Bronchial epithelial cell (primary cell): ENCODE data around the gene DISC1. TPM values are rescaled to one million over a fixed set of nuclear protein-coding genes. Genes with fewer than 3 reads are reported as not detected.

Source experiments
- DNase-seq: peaks from one replicate; pipeline ENCODE4 v3.0.0-alpha.2; 2010; ENCODE audit warnings: low read depth
- FAIRE-seq: peaks from 2 replicates; lab custom pipeline; 2011; peaks lifted over from hg19 to GRCh38; lab: Jason Lieb, UNC
- H3K27me3 ChIP-seq: 2 replicates; pipeline ENCODE4 v1.5.1; 2011; ENCODE audit warnings: low read length; ENCODE audit not compliant: control insufficient read depth, insufficient read depth
- H3K36me3 ChIP-seq: 2 replicates; pipeline ENCODE4 v1.5.1; 2011; ENCODE audit warnings: low read length; ENCODE audit not compliant: control insufficient read depth, insufficient read depth
- H3K4me3 ChIP-seq: 2 replicates; pipeline ENCODE4 v1.5.1; 2011; ENCODE audit warnings: mild to moderate bottlenecking, low read depth, low read length, control low read depth
- CTCF ChIP-seq: IDR thresholded peaks from 2 replicates; pipeline ENCODE4 v1.5.1; 2011; ENCODE audit warnings: mild to moderate bottlenecking, moderate library complexity, low read length, control low read depth, inconsistent platforms; ENCODE audit not compliant: insufficient read depth, severe bottlenecking
- total RNA-seq: library from RNA; depleted of rRNA; stranded (reverse); fragments of >200 nt; gene quantifications from 2 replicates; pipeline ENCODE4 v1.2.1, GENCODE V29; 2014

The DISC1 gene
- total RNA-seq, 1 donor from 2014 or later: 0.79 TPM

GRCh38 chr1:231950331-231951128, 323.9 kb downstream of the DISC1 start:
- H3K27me3 ChIP-seq: no peaks in the 10 kb centered on the region
- TF ChIP-seq CTCF: no peak
- no peaks in the 10 kb centered on the region for H3K36me3 ChIP-seq
- no peak overlapping the region for H3K4me3 ChIP-seq
- FAIRE-seq (no peak), DNase-seq (no peak)

GRCh38 chr1:231951374-231951773, 324.8 kb downstream of the DISC1 start:
- Histone ChIP-seq H3K27me3 (no peaks in the 10 kb centered on the region), H3K4me3 (no peak overlapping the region), H3K36me3 (no peaks in the 10 kb centered on the region)
- DNase-seq (peak; percentile 77), FAIRE-seq (no peak)
- TF ChIP-seq CTCF: no peak

GRCh38 chr1:231952154-231952553, 325.6 kb downstream of the DISC1 start:
- TF ChIP-seq CTCF: no peak
- H3K27me3 ChIP-seq: no peaks in the 10 kb centered on the region
- FAIRE-seq: no peak

GRCh38 chr1:231953660-231954059, 327.1 kb downstream of the DISC1 start:
- no peak for DNase-seq
- FAIRE-seq: no peak

More at GRCh38 chr1:231952154-231952553, 325.6 kb downstream of the DISC1 start:
- DNase-seq: no peak
- H3K4me3 ChIP-seq: no peak overlapping the region
- H3K36me3 ChIP-seq: no peaks in the 10 kb centered on the region

GRCh38 chr1:231954751-231955150, 328.2 kb downstream of the DISC1 start:
- FAIRE-seq: no peak

More at GRCh38 chr1:231953660-231954059, 327.1 kb downstream of the DISC1 start:
- H3K4me3 ChIP-seq: no peak overlapping the region
- H3K36me3 ChIP-seq: no peaks in the 10 kb centered on the region
- TF ChIP-seq CTCF: no peak
- no peaks in the 10 kb centered on the region for H3K27me3 ChIP-seq

More at GRCh38 chr1:231954751-231955150, 328.2 kb downstream of the DISC1 start:
- Histone ChIP-seq H3K27me3 (no peaks in the 10 kb centered on the region), H3K4me3 (no peak overlapping the region), H3K36me3 (no peaks in the 10 kb centered on the region)
- DNase-seq: no peak
- no peak for TF ChIP-seq CTCF
